ENCODE results near the gene FZD10.

The FZD10 gene

GRCh38 chr12:130214686-130215395, 52.6 kb downstream of the FZD10 start:
- no peak for DNase-seq

Measured in NCI-H345 (cell line).